ENCODE measurements around the gene ZNF575.

The ZNF575 gene, protein sequence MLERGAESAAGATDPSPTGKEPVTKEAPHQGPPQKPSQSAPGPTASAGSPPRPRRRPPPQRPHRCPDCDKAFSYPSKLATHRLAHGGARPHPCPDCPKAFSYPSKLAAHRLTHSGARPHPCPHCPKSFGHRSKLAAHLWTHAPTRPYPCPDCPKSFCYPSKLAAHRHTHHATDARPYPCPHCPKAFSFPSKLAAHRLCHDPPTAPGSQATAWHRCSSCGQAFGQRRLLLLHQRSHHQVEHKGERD

DNA sequence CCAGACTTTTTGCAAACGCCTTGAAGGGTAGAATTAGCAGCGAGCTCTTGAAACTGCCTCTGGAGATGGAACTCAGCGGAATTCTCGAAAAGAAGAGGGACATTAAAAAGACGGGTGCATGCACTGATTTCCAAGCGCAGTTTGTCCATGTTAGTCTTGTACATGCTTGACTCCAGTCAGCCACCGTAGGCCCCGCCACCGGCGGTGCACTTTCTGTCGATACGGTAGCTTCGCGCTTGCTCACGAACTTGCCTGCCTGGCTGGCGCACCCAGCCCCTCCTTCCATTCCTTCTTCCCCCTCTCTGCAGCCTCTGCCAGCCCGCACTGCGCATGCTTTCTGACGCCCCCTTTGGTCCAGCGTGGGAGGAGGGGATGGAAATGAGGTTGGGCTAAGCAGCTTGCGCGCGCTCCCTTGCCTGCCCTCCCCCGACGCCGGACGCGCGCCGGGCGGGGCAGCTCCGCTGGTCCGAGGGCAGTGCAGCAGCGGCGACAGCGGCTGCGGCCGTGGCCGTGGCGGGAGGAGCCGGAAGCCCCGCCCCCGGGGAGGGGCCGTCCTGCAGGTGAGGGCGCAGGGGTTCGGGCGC, at the start of gene ZNF575:
ZNF575 (plus strand) TSS at position 227 of the 584 bp plus-strand sequence. CDS start 1,235 bp downstream, outside the sequence.
- in situ Hi-C loops (cut with HindIII; ENCODE audit: low sequenced_read_pairs): no loop called here
- H3K4me3 ChIP-seq (ENCODE audit: low read depth, low read length): peak within 1 kb of the TSS; percentile 51
- DNase-seq (ENCODE audit: low read depth): peak; percentile 84
- TF ChIP-seq, protein P1, sequence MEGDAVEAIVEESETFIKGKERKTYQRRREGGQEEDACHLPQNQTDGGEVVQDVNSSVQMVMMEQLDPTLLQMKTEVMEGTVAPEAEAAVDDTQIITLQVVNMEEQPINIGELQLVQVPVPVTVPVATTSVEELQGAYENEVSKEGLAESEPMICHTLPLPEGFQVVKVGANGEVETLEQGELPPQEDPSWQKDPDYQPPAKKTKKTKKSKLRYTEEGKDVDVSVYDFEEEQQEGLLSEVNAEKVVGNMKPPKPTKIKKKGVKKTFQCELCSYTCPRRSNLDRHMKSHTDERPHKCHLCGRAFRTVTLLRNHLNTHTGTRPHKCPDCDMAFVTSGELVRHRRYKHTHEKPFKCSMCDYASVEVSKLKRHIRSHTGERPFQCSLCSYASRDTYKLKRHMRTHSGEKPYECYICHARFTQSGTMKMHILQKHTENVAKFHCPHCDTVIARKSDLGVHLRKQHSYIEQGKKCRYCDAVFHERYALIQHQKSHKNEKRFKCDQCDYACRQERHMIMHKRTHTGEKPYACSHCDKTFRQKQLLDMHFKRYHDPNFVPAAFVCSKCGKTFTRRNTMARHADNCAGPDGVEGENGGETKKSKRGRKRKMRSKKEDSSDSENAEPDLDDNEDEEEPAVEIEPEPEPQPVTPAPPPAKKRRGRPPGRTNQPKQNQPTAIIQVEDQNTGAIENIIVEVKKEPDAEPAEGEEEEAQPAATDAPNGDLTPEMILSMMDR (IDR thresholded peaks at IDR 0.05; ENCODE audit: low read depth, low read length, missing control alignments): no peak

DNA sequence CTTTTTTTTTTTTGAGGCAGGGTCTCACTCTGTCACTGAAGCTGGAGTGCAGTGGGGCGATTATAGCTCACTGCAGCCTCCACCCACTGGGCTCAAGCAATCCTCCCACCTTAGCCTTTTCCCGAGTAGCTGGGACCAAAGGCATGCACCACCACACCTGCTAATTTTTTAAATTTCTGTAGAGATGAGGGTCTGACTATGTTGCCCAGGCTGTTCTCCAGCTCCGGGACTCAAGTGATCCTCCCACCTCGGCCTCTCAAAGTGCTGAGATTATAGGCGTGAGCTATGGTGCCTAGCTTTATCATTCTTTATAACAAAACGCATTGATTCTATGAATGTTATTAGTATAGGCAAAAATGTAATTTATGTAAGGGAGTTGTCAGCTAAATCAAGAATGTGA, 49.7 kb upstream of the ZNF575 start:
- no peak overlapping the region for H3K4me3 ChIP-seq (ENCODE audit: low read depth, low read length)
- TF ChIP-seq, protein P1 (IDR thresholded peaks at IDR 0.05; ENCODE audit: low read depth, low read length, missing control alignments): no peak
- in situ Hi-C loops (cut with HindIII; ENCODE audit: low sequenced_read_pairs): no loop called here
- no peak for DNase-seq (ENCODE audit: low read depth)

DNA sequence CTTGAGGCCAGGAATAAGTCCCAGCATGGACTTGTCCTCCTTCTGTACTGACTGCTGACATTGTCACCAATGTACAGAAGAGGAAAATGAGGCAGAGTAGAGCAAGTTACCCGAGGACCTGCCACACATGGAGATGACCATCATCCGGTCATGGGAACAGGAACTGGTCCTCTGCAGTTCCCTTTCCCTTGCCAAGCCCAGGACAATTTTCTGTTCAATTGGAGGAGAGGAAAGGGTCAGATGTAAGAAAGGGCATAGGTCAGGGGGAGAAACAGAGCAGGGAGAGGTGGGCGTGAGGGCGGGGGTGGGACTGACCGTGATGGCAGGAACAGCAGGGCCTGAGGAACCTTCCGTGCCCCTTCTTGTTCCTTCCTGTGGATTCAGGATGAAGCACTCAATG, 47.0 kb upstream of the ZNF575 start:
- TF ChIP-seq, protein P1 (IDR thresholded peaks at IDR 0.05; ENCODE audit: low read depth, low read length, missing control alignments): no peak
- in situ Hi-C loops (cut with HindIII; ENCODE audit: low sequenced_read_pairs): no loop called here
- DNase-seq (ENCODE audit: low read depth): no peak
- H3K4me3 ChIP-seq (ENCODE audit: low read depth, low read length): no peak overlapping the region

DNA sequence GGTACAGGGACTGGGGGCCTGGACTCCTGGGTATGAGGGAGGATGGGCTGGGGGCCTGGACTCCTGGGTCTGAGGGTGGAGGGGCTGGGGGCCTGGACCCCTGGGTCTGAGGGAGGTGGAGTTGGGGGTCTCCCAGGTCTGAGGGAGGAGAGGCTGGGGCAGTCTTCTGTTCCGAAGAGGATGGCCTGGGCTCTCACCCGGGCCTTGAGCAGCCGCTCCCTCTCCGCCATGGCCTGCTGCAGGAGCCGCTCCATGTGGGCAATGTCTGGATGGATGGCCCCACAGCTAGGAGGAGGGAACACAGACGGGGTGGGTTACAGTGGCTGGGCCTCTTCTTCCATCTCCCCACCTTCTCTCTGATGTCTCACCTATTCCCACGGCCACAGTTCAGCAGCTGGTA, 46.6 kb upstream of the ZNF575 start:
- in situ Hi-C loops (cut with HindIII; ENCODE audit: low sequenced_read_pairs): no loop called here
- H3K4me3 ChIP-seq (ENCODE audit: low read depth, low read length): no peak overlapping the region
- TF ChIP-seq, protein P1 (IDR thresholded peaks at IDR 0.05; ENCODE audit: low read depth, low read length, missing control alignments): no peak
- DNase-seq (ENCODE audit: low read depth): no peak

DNA sequence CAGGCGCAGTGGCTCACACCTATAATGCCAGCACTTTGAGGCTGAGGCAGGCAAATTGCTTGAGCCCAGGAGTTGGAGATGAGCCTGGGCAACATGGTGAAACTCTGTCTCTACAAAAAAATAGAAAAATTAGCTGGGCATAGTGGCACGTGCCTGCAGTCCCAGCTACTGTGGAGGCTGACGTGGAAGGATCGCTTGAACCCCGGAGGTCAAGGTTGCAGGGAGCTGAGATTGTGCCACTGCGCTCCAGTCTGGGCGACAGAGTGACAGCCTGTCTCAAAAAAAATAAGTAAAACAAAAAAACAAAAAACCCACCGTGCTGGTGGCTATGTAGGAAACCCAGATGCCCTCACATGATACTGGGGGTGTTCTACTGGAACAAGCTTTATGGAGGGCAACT, 44.8 kb upstream of the ZNF575 start:
- in situ Hi-C loops (cut with HindIII; ENCODE audit: low sequenced_read_pairs): no loop called here

DNA sequence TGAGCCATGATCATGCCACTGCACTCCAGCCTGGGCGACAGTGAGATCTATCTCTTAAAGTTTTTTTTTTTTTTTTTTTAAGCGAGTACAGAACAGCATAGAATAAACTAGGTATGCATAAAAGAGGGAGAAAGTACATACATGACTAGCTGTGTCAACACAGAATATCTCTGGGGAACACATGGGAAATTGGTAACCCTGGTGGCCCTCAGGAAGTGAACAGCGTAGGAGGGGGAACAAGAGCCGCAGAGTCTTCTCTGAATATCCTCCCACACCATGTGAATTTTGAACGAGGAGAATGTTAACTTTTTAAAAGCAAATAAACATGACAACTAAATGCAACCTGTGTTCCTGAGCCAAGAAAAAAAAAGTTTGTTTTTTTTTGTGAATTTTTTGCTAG, 43.7 kb upstream of the ZNF575 start:
- in situ Hi-C loops (cut with HindIII; ENCODE audit: low sequenced_read_pairs): no loop called here
- DNase-seq (ENCODE audit: low read depth): no peak

More for the DNA sequence above, 44.8 kb upstream of the ZNF575 start:
- no peak overlapping the region for H3K4me3 ChIP-seq (ENCODE audit: low read depth, low read length)
- TF ChIP-seq, protein P1 (IDR thresholded peaks at IDR 0.05; ENCODE audit: low read depth, low read length, missing control alignments): no peak
- DNase-seq (ENCODE audit: low read depth): no peak

More for the DNA sequence above, 43.7 kb upstream of the ZNF575 start:
- TF ChIP-seq, protein P1 (IDR thresholded peaks at IDR 0.05; ENCODE audit: low read depth, low read length, missing control alignments): no peak
- no peak overlapping the region for H3K4me3 ChIP-seq (ENCODE audit: low read depth, low read length)
